H1 (cell line): ENCODE measurements around the gene EPG5. TPM values are rescaled to one million over a fixed set of nuclear protein-coding genes. Genes with fewer than 3 reads are reported as not detected.

Experiments used
- CTCF ChIA-PET: fragments of 300-600 bp; sonication (Branson Sonifier 250); formaldehyde crosslinking; loops from one replicate; lab custom pipeline; 2021; ENCODE audit not compliant: partially characterized antibody; lab: Charles Lee
- POLR2A ChIA-PET: fragments of 300-600 bp; sonication (Branson Sonifier 250); formaldehyde crosslinking; loops from one replicate; lab custom pipeline; 2021; ENCODE audit warnings: inconsistent platforms; ENCODE audit not compliant: partially characterized antibody; lab: Charles Lee
- DNase-seq, 2 experiments: peaks; one replicate each; pipeline versions ENCODE4 v3.0.0 to v3.0.0-alpha.2; 2010 to 2022; ENCODE audit warnings: low spot score in 2 of 2, low read depth in 1 of 2, mixed read lengths in 1 of 2
- FAIRE-seq: peaks from 2 replicates; lab custom pipeline; 2011; peaks lifted over from hg19 to GRCh38; lab: Jason Lieb, UNC
- H2AFZ ChIP-seq: 2 replicates; pipeline ENCODE4 v1.8.1; 2012; ENCODE audit warnings: low read length, inconsistent platforms
- H2AK5ac ChIP-seq: 2 replicates; pipeline ENCODE4 v1.6.1; 2013; ENCODE audit warnings: low read depth, low read length
- H2BK120ac ChIP-seq: replicated peaks from 2 replicates; pipeline ENCODE3; 2013; ENCODE audit warnings: low read depth, low read length, inconsistent platforms
- H2BK12ac ChIP-seq: 2 replicates; pipeline ENCODE4 v1.6.1; 2013; ENCODE audit warnings: low read depth, low read length
- H2BK15ac ChIP-seq: 2 replicates; pipeline ENCODE4 v1.6.1; 2013; ENCODE audit warnings: low read length
- H2BK20ac ChIP-seq: 2 replicates; pipeline ENCODE4 v1.6.1; 2013; ENCODE audit warnings: low read length
- H2BK5ac ChIP-seq: 2 replicates; pipeline ENCODE4 v1.6.1; 2013; ENCODE audit warnings: low read depth, low read length
- H3K14ac ChIP-seq: 2 replicates; pipeline ENCODE4 v1.6.1; 2013; ENCODE audit warnings: inconsistent platforms; ENCODE audit not compliant: insufficient read length
- H3K18ac ChIP-seq: 2 replicates; pipeline ENCODE4 v1.6.1; 2013; ENCODE audit warnings: low read length; ENCODE audit errors: extremely low read depth
- H3K23ac ChIP-seq: 2 replicates; pipeline ENCODE4 v1.6.1; 2013; ENCODE audit warnings: inconsistent platforms; ENCODE audit not compliant: insufficient read length
- H3K23me2 ChIP-seq: 2 replicates; pipeline ENCODE4 v1.6.1; 2013; ENCODE audit warnings: low read depth, low read length
- H3K27ac ChIP-seq: 2 replicates; pipeline ENCODE4 v1.6.1; 2011; ENCODE audit warnings: low read depth, low read length, inconsistent platforms
- H3K27me3 ChIP-seq, 4 experiments: replicated peaks in 1 of 4; 1 replicate in 1 of 4; 2 replicates in 3 of 4; pipeline versions ENCODE4 v1.6.1 to v1.8.1; 2011 to 2013; ENCODE audit warnings: low read length in 3 of 4, mild to moderate bottlenecking in 3 of 4, inconsistent platforms in 2 of 4, mixed read lengths in 2 of 4, moderate library complexity in 1 of 4; ENCODE audit not compliant: control insufficient read depth in 3 of 4, insufficient read depth in 3 of 4; ENCODE audit errors: extremely low read depth in 1 of 4
- H3K36me3 ChIP-seq, 4 experiments: 2 replicates each; pipeline versions ENCODE4 v1.6.1 to v1.8.1; 2011 to 2013; ENCODE audit warnings: mild to moderate bottlenecking in 4 of 4, low read length in 3 of 4, moderate library complexity in 2 of 4, control low read depth in 1 of 4, inconsistent platforms in 1 of 4; ENCODE audit not compliant: insufficient read depth in 4 of 4, control insufficient read depth in 2 of 4
- H3K4ac ChIP-seq: replicated peaks from 2 replicates; pipeline ENCODE3; 2013; ENCODE audit warnings: low read length, low read depth, mixed read lengths, inconsistent platforms; ENCODE audit not compliant: insufficient read length
- H3K4me1 ChIP-seq, 4 experiments: replicated peaks in 1 of 4; 1 replicate in 1 of 4; 2 replicates in 3 of 4; pipeline versions ENCODE4 v1.6.1 to v1.8.1; 2011 to 2013; ENCODE audit warnings: low read length in 3 of 4, inconsistent platforms in 2 of 4, mixed read lengths in 1 of 4; ENCODE audit not compliant: insufficient read depth in 4 of 4, control insufficient read depth in 3 of 4
- H3K4me2 ChIP-seq, 2 experiments: 2 replicates each; pipeline versions ENCODE4 v1.6.1 to v1.8.1; 2011 to 2013; ENCODE audit warnings: low read depth in 2 of 2, low read length in 2 of 2, control low read depth in 1 of 2, inconsistent platforms in 1 of 2, mild to moderate bottlenecking in 1 of 2; ENCODE audit not compliant: insufficient read depth in 1 of 2
- H3K4me3 ChIP-seq, 4 experiments: fragments of 200-600, 300-600 bp in 1 of 4; sonication (generic), shearing (Covaris generic), sonication (Bioruptor Twin) in 1 of 4; 2 replicates each; pipeline versions ENCODE4 v1.5.1 to v1.8.1; 2011 to 2016; ENCODE audit warnings: low read length in 4 of 4, low read depth in 3 of 4, control low read depth in 2 of 4, inconsistent platforms in 2 of 4, mild to moderate bottlenecking in 2 of 4, mixed read lengths in 1 of 4, moderate library complexity in 1 of 4; ENCODE audit not compliant: insufficient read depth in 2 of 4; ENCODE audit errors: extremely low read depth in 1 of 4
- H3K56ac ChIP-seq: replicated peaks from 2 replicates; pipeline ENCODE3; 2013; ENCODE audit warnings: low read depth, mild to moderate bottlenecking, mixed read lengths, low read length, inconsistent platforms; ENCODE audit not compliant: insufficient read length
- H3K79me1 ChIP-seq: 2 replicates; pipeline ENCODE4 v1.6.1; 2013; ENCODE audit warnings: low read depth, low read length, control low read depth
- H3K79me2 ChIP-seq, 2 experiments: 2 replicates each; pipeline versions ENCODE4 v1.6.1 to v1.8.1; 2012 to 2013; ENCODE audit warnings: low read length in 2 of 2, mild to moderate bottlenecking in 2 of 2, inconsistent platforms in 1 of 2; ENCODE audit not compliant: insufficient read depth in 2 of 2, control insufficient read depth in 1 of 2
- H3K9ac ChIP-seq, 4 experiments: replicated peaks in 1 of 4; 1 replicate in 1 of 4; 2 replicates in 3 of 4; pipeline versions ENCODE4 v1.6.1 to v1.8.1; 2011 to 2013; ENCODE audit warnings: low read depth in 3 of 4, low read length in 3 of 4, control low read depth in 2 of 4, mild to moderate bottlenecking in 2 of 4, moderate library complexity in 2 of 4, inconsistent platforms in 1 of 4; ENCODE audit errors: extremely low read depth in 1 of 4
- H3K9me3 ChIP-seq, 2 experiments: 2 replicates each; pipeline versions ENCODE4 v1.6.1 to v1.8.1; 2012 to 2013; ENCODE audit warnings: mild to moderate bottlenecking in 2 of 2, moderate library complexity in 2 of 2, control low read depth in 1 of 2, inconsistent platforms in 1 of 2, low read depth in 1 of 2, low read length in 1 of 2, mixed read lengths in 1 of 2; ENCODE audit not compliant: insufficient read depth in 2 of 2
- H4K20me1 ChIP-seq, 2 experiments: replicated peaks in 1 of 2; 2 replicates each; pipeline versions ENCODE3 to v1.8.1; 2011 to 2013; ENCODE audit warnings: inconsistent platforms in 2 of 2, low read length in 2 of 2, mild to moderate bottlenecking in 1 of 2; ENCODE audit not compliant: insufficient read depth in 2 of 2, control insufficient read depth in 1 of 2
- H4K5ac ChIP-seq: 2 replicates; pipeline ENCODE4 v1.6.1; 2013; ENCODE audit warnings: low read length, low read depth, mixed read lengths, inconsistent platforms; ENCODE audit not compliant: insufficient read length
- H4K8ac ChIP-seq: 2 replicates; pipeline ENCODE4 v1.8.0; 2013; ENCODE audit warnings: mild to moderate bottlenecking, moderate library complexity, low read length, inconsistent platforms; ENCODE audit not compliant: insufficient read depth; ENCODE audit errors: extremely low read depth
- H4K91ac ChIP-seq: replicated peaks from 2 replicates; pipeline ENCODE3; 2013; ENCODE audit warnings: low read length, mixed read lengths, inconsistent platforms; ENCODE audit not compliant: insufficient read length
- ATF3 ChIP-seq: IDR thresholded peaks from 2 replicates; pipeline ENCODE4 v1.6.1; 2011; ENCODE audit warnings: low read depth, mild to moderate bottlenecking, low read length; ENCODE audit not compliant: insufficient read depth
- CBX5 ChIP-seq: fragments of 300-800, 300-1000 bp; sonication (generic); IDR thresholded peaks from 2 replicates; pipeline ENCODE4 v1.7.1; 2016; ENCODE audit warnings: antibody characterized with exemption, low read length, low read depth
- E2F6 ChIP-seq: IDR thresholded peaks from 2 replicates; pipeline ENCODE4 v1.6.1; 2012; ENCODE audit warnings: inconsistent platforms
- FOSL1 ChIP-seq: IDR thresholded peaks from 2 replicates; pipeline ENCODE4 v1.6.1; 2011; ENCODE audit warnings: mild to moderate bottlenecking, low read depth, low read length, moderate library complexity; ENCODE audit not compliant: insufficient read depth
- GTF2F1 ChIP-seq: IDR thresholded peaks from 2 replicates; pipeline ENCODE4 v1.6.1; 2012; ENCODE audit warnings: low read depth, low read length, improper control_type of control experiment, borderline replicate concordance
- KDM1A ChIP-seq: fragments of 200-600, 300-600 bp; sonication (generic); IDR thresholded peaks from 2 replicates; pipeline ENCODE4 v1.7.1; 2016; ENCODE audit warnings: mild to moderate bottlenecking, low read length, borderline replicate concordance
- MAFK ChIP-seq: IDR thresholded peaks from 2 replicates; pipeline ENCODE4 v1.6.1; 2012; ENCODE audit warnings: low read depth, mild to moderate bottlenecking, improper control_type of control experiment, low read length
- NRF1 ChIP-seq: IDR thresholded peaks from 2 replicates; pipeline ENCODE4 v1.6.1; 2011; ENCODE audit warnings: mild to moderate bottlenecking, low read depth, low read length, improper control_type of control experiment
- POU5F1 ChIP-seq: IDR thresholded peaks from 2 replicates; pipeline ENCODE4 v1.6.1; 2011; ENCODE audit warnings: low read depth, mild to moderate bottlenecking, low read length, moderate library complexity
- RAD21 ChIP-seq, 2 experiments: IDR thresholded peaks in 1 of 2; conservative IDR thresholded peaks in 1 of 2; 2 replicates each; pipeline ENCODE4 v1.6.1; 2011; ENCODE audit warnings: low read depth in 2 of 2, low read length in 2 of 2, improper control_type of control experiment in 1 of 2, inconsistent platforms in 1 of 2, mild to moderate bottlenecking in 1 of 2, moderate library complexity in 1 of 2
- RNF2 ChIP-seq: fragments of 200-900, 300-1000 bp; sonication (generic); IDR thresholded peaks from 2 replicates; pipeline ENCODE4 v1.7.1; 2016; ENCODE audit warnings: borderline replicate concordance, low read depth, mild to moderate bottlenecking, antibody characterized with exemption, low read length; ENCODE audit not compliant: poor library complexity, severe bottlenecking; ENCODE audit errors: missing control alignments
- YY1 ChIP-seq: IDR thresholded peaks from 2 replicates; pipeline ENCODE4 v1.6.1; 2011; ENCODE audit warnings: low read depth, mild to moderate bottlenecking, low read length
- ZNF274 ChIP-seq: IDR thresholded peaks from 2 replicates; pipeline ENCODE4 v1.7.0; 2012; ENCODE audit warnings: low read length, borderline replicate concordance; ENCODE audit errors: extremely low read depth
- WGBS, 2 experiments: shearing (Covaris generic) in 1 of 2; methylation state at CpG; one replicate each; pipeline versions ENCODE4 v1.1.6 to v1.1.7; 2013 to 2015; ENCODE audit warnings: low lambda C conversion rate in 2 of 2, mixed read lengths in 2 of 2, inconsistent platforms in 1 of 2, low coverage in 1 of 2, missing lambda C conversion rate in 1 of 2; ENCODE audit not compliant: insufficient replicate concordance in 2 of 2, insufficient coverage in 1 of 2, insufficient read length in 1 of 2; ENCODE audit errors: extremely low coverage in 1 of 2, missing lambda C conversion rate in 1 of 2; 5-methylcytosine and 5-hydroxymethylcytosine counted together
- polyA plus RNA-seq, 7 experiments: library from polyadenylated mRNA; depleted of rRNA in 3 of 7; stranded (reverse) in 5 of 7; unstranded in 2 of 7; fragments of >200 nt in 5 of 7; fragments of 200-250 nt in 2 of 7; gene quantifications; 1 replicate in 5 of 7; 2 replicates in 1 of 7; 4 replicates in 1 of 7; pipeline versions ENCODE4 v1.2.1 to v1.2.3, GENCODE V29; 2011 to 2013; ENCODE audit warnings: missing spikeins in 2 of 7, mixed read lengths in 2 of 7
- total RNA-seq: library from RNA; stranded (reverse); fragmentation: NEBNext Ultra II Directional; extraction: Animal tissue kit (Norgen Biotek cat#: 25700); gene quantifications from 2 replicates; pipeline ENCODE4 v1.2.1, GENCODE V29; 2021

EPG5 gene
- total and polyA plus RNA-seq, 2 of the 8 experiments (the other 6 are each of a cell fraction or from before 2014, with no cell fraction given): 14.1 to 18.3 TPM

- Histone ChIP-seq H4K91ac (no peak overlapping the region), H2AK5ac (no peak overlapping the region), H2BK120ac (no peak overlapping the region), H2BK15ac (no peak overlapping the region), H2BK20ac (no peak overlapping the region), H3K79me1 (no peaks in the 10 kb centered on the region), H3K14ac (no peak overlapping the region), H3K27ac (no peak overlapping the region), H3K4me1 (peaks cover 0 to 4% (median 0%) of the 10 kb centered on the region in 4 experiments; a peak in 1 of 7 replicates), H3K4ac (no peak overlapping the region), H3K9ac (no peak overlapping the region), H3K23ac (no peak overlapping the region), H3K36me3 (no peaks in the 10 kb centered on the region), H2AFZ (no peak overlapping the region), H3K4me3 (no peak overlapping the region), H2BK5ac (no peak overlapping the region), H3K79me2 (no peaks in the 10 kb centered on the region), H4K20me1 (no peaks in the 10 kb centered on the region), H3K27me3 (no peaks in the 10 kb centered on the region), H4K5ac (no peak overlapping the region), H3K9me3 (no peaks in the 10 kb centered on the region), H3K4me2 (no peak overlapping the region), H3K18ac (no peak overlapping the region), H4K8ac (no peak overlapping the region), H2BK12ac (no peak overlapping the region), H3K56ac (no peak overlapping the region), H3K23me2 (no peaks in the 10 kb centered on the region)
- 88% methylated on average over 4 of the region's 4 CpGs; no CpG with 5 or more reads in 1 of the 2 experiments for WGBS, 2 experiments
- POLR2A ChIA-PET: no interaction called here
- no peak for TF ChIP-seq CBX5
- no peak for TF ChIP-seq RAD21 (IDR thresholded peaks at IDR 0.05 in 1 of 2, conservative IDR thresholded peaks at IDR 0.05 in 1 of 2; ENCODE audit: low read depth in 2 of 2, low read length in 2 of 2)
- no peak for TF ChIP-seq POU5F1
- TF ChIP-seq E2F6: no peak
- TF ChIP-seq FOSL1: no peak
- no peak for TF ChIP-seq ZNF274
- TF ChIP-seq RNF2: no peak
- TF ChIP-seq ATF3: no peak
- TF ChIP-seq MAFK: no peak
- no peak for TF ChIP-seq NRF1
- TF ChIP-seq YY1: no peak
- no peak for TF ChIP-seq GTF2F1
- no peak for TF ChIP-seq KDM1A
- CTCF ChIA-PET: no interaction called here
- DNase-seq: no peak
- no peak for FAIRE-seq
Measured at GRCh38 chr18:45993438-45993837, 26.3 kb upstream of the EPG5 start.
